Uterus (tissue), 4 donors: ENCODE data around the gene GBP1. TPM values are rescaled to one million over a fixed set of nuclear protein-coding genes. Genes with fewer than 3 reads are reported as not detected.

Experiments used
- DNase-seq, 2 donors: peaks; one replicate each; pipeline ENCODE4 v3.0.0-alpha.2; 2019 to 2020
- H3K27ac ChIP-seq, 2 donors: fragments of 200-600 bp; sonication (generic); 1 replicate in 1 of 2; 2 replicates in 1 of 2; pipeline ENCODE4 v1.5.1; 2016 to 2018
- H3K27me3 ChIP-seq, 2 donors: fragments of 200-600 bp; sonication (generic); one replicate each; pipeline ENCODE4 v1.5.1; 2018 to 2019; ENCODE audit warnings: control low read depth in 1 of 2
- H3K36me3 ChIP-seq, 2 donors: fragments of 200-600 bp; sonication (generic); one replicate each; pipeline ENCODE4 v1.5.1; 2019; ENCODE audit warnings: control low read depth in 1 of 2
- H3K4me1 ChIP-seq, 2 donors: fragments of 200-600 bp; sonication (generic); one replicate each; pipeline ENCODE4 v1.5.1; 2018 to 2019; ENCODE audit warnings: control low read depth in 1 of 2
- H3K4me3 ChIP-seq, 2 donors: fragments of 200-600 bp; sonication (generic); 1 replicate in 1 of 2; 2 replicates in 1 of 2; pipeline ENCODE4 v1.5.1; 2018 to 2019; ENCODE audit warnings: mild to moderate bottlenecking in 1 of 2
- H3K9me3 ChIP-seq, 2 donors: fragments of 200-600 bp; sonication (generic); one replicate each; pipeline ENCODE4 v1.5.1; 2019; ENCODE audit warnings: control low read depth in 1 of 2
- CTCF ChIP-seq, 4 experiments: fragments of 200-600 bp in 2 of 4; fragments of 450-650 bp in 2 of 4; sonication (generic) in 2 of 4; IDR thresholded peaks; one replicate each; pipeline ENCODE4 v1.5.1; 2016 to 2019; ENCODE audit warnings: antibody characterized with exemption in 4 of 4, mild to moderate bottlenecking in 2 of 4, moderate library complexity in 1 of 4
- POLR2A ChIP-seq, 2 donors: fragments of 450-650 bp; IDR thresholded peaks; one replicate each; pipeline ENCODE4 v1.6.1; 2016; ENCODE audit warnings: antibody characterized with exemption in 2 of 2, mild to moderate bottlenecking in 1 of 2, moderate library complexity in 1 of 2
- intact Hi-C: fragments of 100-400 bp; cut with DNase I; formaldehyde crosslinking; loops from one replicate; pipeline ENCODE4 v1.15.1; 2023; ENCODE audit warnings: low total_unique reads
- total RNA-seq, 4 donors: library from RNA; depleted of rRNA in 3 of 4; stranded (reverse); fragments of >200 nt in 3 of 4; gene quantifications; one replicate each; pipeline versions ENCODE4 v1.1.0 to v1.2.4, GENCODE V29; 2014 to 2023
- donor health status: DM: yes; HTN: yes; CAD: no.

The GBP1 gene
- total RNA-seq, 4 donors from 2014 or later = 57.9 to 86.6 (median 78.5) TPM

GRCh38 chr1:89102021-89102420 lies 37.0 kb upstream of the GBP1 start:
- Histone ChIP-seq H3K4me3 (no peak overlapping the region), H3K27ac (no peak overlapping the region), H3K4me1 (no peaks in the 10 kb centered on the region), H3K36me3 (no peaks in the 10 kb centered on the region), H3K27me3 (no peaks in the 10 kb centered on the region), H3K9me3 (no peaks in the 10 kb centered on the region)
- DNase-seq = no peak
- TF ChIP-seq CTCF (IDR thresholded peaks at IDR 0.05) = no peak
- TF ChIP-seq POLR2A (IDR thresholded peaks at IDR 0.05) = no peak
- intact Hi-C loops = no loop called here

GRCh38 chr1:89100412-89100811 lies 35.4 kb upstream of the GBP1 start:
- Histone ChIP-seq H3K27ac (no peak overlapping the region), H3K27me3 (no peaks in the 10 kb centered on the region), H3K4me3 (no peak overlapping the region), H3K9me3 (no peaks in the 10 kb centered on the region), H3K4me1 (no peaks in the 10 kb centered on the region), H3K36me3 (no peaks in the 10 kb centered on the region)
- TF ChIP-seq CTCF (IDR thresholded peaks at IDR 0.05) = no peak
- no peak for TF ChIP-seq POLR2A (IDR thresholded peaks at IDR 0.05)
- DNase-seq = no peak
- intact Hi-C loops = no loop called here

- intact Hi-C loops = no loop called here
- DNase-seq = no peak
- H3K4me3 ChIP-seq = no peak overlapping the region
- H3K27me3 ChIP-seq = no peaks in the 10 kb centered on the region
- H3K4me1 ChIP-seq = no peaks in the 10 kb centered on the region
- H3K36me3 ChIP-seq = peaks cover 0 to 3% of the 10 kb centered on the region in 2 donors
- no peaks in the 10 kb centered on the region for H3K9me3 ChIP-seq
- TF ChIP-seq CTCF (IDR thresholded peaks at IDR 0.05) (no peak), POLR2A (IDR thresholded peaks at IDR 0.05) (no peak)
- no peak overlapping the region for H3K27ac ChIP-seq
Measured at GRCh38 chr1:89098857-89099256, 33.8 kb upstream of the GBP1 start.

- H3K36me3 ChIP-seq = peaks cover 0 to 3% of the 10 kb centered on the region in 2 donors
- no peaks in the 10 kb centered on the region for H3K9me3 ChIP-seq
- intact Hi-C loops = no loop called here
- H3K4me3 ChIP-seq = no peak overlapping the region
- no peak for DNase-seq
- H3K27me3 ChIP-seq = no peaks in the 10 kb centered on the region
- no peak overlapping the region for H3K27ac ChIP-seq
- H3K4me1 ChIP-seq = no peaks in the 10 kb centered on the region
- TF ChIP-seq CTCF (IDR thresholded peaks at IDR 0.05) (no peak), POLR2A (IDR thresholded peaks at IDR 0.05) (no peak)
Measured at GRCh38 chr1:89095737-89096136, 30.7 kb upstream of the GBP1 start.

GRCh38 chr1:89089962-89090361 lies 25.0 kb upstream of the GBP1 start:
- no peak for DNase-seq
- Histone ChIP-seq H3K27me3 (no peaks in the 10 kb centered on the region), H3K9me3 (no peaks in the 10 kb centered on the region), H3K27ac (no peak overlapping the region), H3K4me1 (no peaks in the 10 kb centered on the region), H3K4me3 (no peak overlapping the region), H3K36me3 (peaks cover 0 to 3% of the 10 kb centered on the region in 2 donors)
- intact Hi-C loops = no loop called here
- TF ChIP-seq CTCF (IDR thresholded peaks at IDR 0.05) = no peak
- no peak for TF ChIP-seq POLR2A (IDR thresholded peaks at IDR 0.05)
